GDM1 (cell line): ENCODE data around the gene MACROD2.
A peak's percentile ranks its signal among the peaks of the same experiment; 100 is the strongest.

Experiments used
- DNase-seq: peaks from one replicate; lab custom pipeline; 2025; lab: John Stamatoyannopoulos, UW

MACROD2 gene

GRCh38 chr20:15628851-15629353 lies 1633.6 kb downstream of the MACROD2 start:
- DNase-seq, result no peak

- no peak for DNase-seq
Measured at GRCh38 chr20:15630360-15630759, 1635.0 kb downstream of the MACROD2 start.

- no peak for DNase-seq
Measured at GRCh38 chr20:15632680-15633079, 1637.4 kb downstream of the MACROD2 start.

GRCh38 chr20:15634102-15634501 lies 1638.8 kb downstream of the MACROD2 start:
- DNase-seq, result no peak

GRCh38 chr20:15637546-15637945 lies 1642.2 kb downstream of the MACROD2 start:
- DNase-seq, result no peak

- no peak for DNase-seq
Measured at GRCh38 chr20:15637950-15638754, 1642.8 kb downstream of the MACROD2 start.

GRCh38 chr20:15638816-15639215 lies 1643.5 kb downstream of the MACROD2 start:
- DNase-seq, result no peak

GRCh38 chr20:15639839-15640238 lies 1644.5 kb downstream of the MACROD2 start:
- no peak for DNase-seq

- no peak for DNase-seq
Measured at GRCh38 chr20:15642109-15642508, 1646.8 kb downstream of the MACROD2 start.

- DNase-seq, result no peak
Measured at GRCh38 chr20:15642676-15643075, 1647.4 kb downstream of the MACROD2 start.

- no peak for DNase-seq
Measured at GRCh38 chr20:15643713-15644112, 1648.4 kb downstream of the MACROD2 start.

- DNase-seq, result no peak
Measured at GRCh38 chr20:15645816-15646215, 1650.5 kb downstream of the MACROD2 start.

- no peak for DNase-seq
Measured at GRCh38 chr20:15653396-15654207, 1658.3 kb downstream of the MACROD2 start.

GRCh38 chr20:15654208-15654649 lies 1658.9 kb downstream of the MACROD2 start:
- peak; percentile 35 for DNase-seq

GRCh38 chr20:15655295-15655874 lies 1660.1 kb downstream of the MACROD2 start:
- no peak for DNase-seq

GRCh38 chr20:15656124-15656523 lies 1660.8 kb downstream of the MACROD2 start:
- no peak for DNase-seq

- no peak for DNase-seq
Measured at GRCh38 chr20:15658295-15658694, 1663.0 kb downstream of the MACROD2 start.

- DNase-seq, result no peak
Measured at GRCh38 chr20:15673206-15673605, 1677.9 kb downstream of the MACROD2 start.

- DNase-seq, result no peak
Measured at GRCh38 chr20:15674253-15675060, 1679.1 kb downstream of the MACROD2 start.

GRCh38 chr20:15675061-15675514 lies 1679.8 kb downstream of the MACROD2 start:
- no peak for DNase-seq

- DNase-seq, result no peak
Measured at GRCh38 chr20:15675813-15676484, 1680.6 kb downstream of the MACROD2 start.
